H9 (cell line): ENCODE data around the gene FRY. TPM values are rescaled to one million over a fixed set of nuclear protein-coding genes. Genes with fewer than 3 reads are reported as not detected.

Source experiments
- DNase-seq: peaks from one replicate; pipeline ENCODE4 v3.0.0-alpha.2; 2017
- H2AFZ ChIP-seq: one replicate; pipeline ENCODE4 v1.6.1; 2013; ENCODE audit warnings: mild to moderate bottlenecking, low read length, control low read depth, moderate library complexity
- H2AK5ac ChIP-seq: 2 replicates; pipeline ENCODE4 v1.6.1; 2013; ENCODE audit warnings: low read length, control low read depth, mixed read lengths; ENCODE audit not compliant: insufficient read length
- H2BK120ac ChIP-seq: one replicate; pipeline ENCODE4 v1.6.1; 2013; ENCODE audit warnings: low read depth, mild to moderate bottlenecking, low read length, control low read depth, inconsistent platforms; ENCODE audit not compliant: poor library complexity, severe bottlenecking
- H2BK12ac ChIP-seq: 2 replicates; pipeline ENCODE4 v1.6.1; 2013; ENCODE audit warnings: low read length, control low read depth, mixed read lengths, low read depth; ENCODE audit not compliant: insufficient read length
- H2BK15ac ChIP-seq: 2 replicates; pipeline ENCODE4 v1.6.1; 2013; ENCODE audit warnings: low read depth, low read length, control low read depth
- H2BK20ac ChIP-seq: one replicate; pipeline ENCODE4 v1.6.1; 2013; ENCODE audit warnings: low read depth, mild to moderate bottlenecking, low read length, control low read depth, inconsistent platforms; ENCODE audit not compliant: poor library complexity, severe bottlenecking
- H2BK5ac ChIP-seq: 2 replicates; pipeline ENCODE4 v1.6.1; 2013; ENCODE audit warnings: low read length, control low read depth, mixed read lengths; ENCODE audit not compliant: insufficient read length
- H3K14ac ChIP-seq: 2 replicates; pipeline ENCODE4 v1.6.1; 2013; ENCODE audit warnings: low read length, control low read depth; ENCODE audit not compliant: insufficient read depth
- H3K18ac ChIP-seq: 2 replicates; pipeline ENCODE4 v1.6.1; 2013; ENCODE audit warnings: low read depth, mild to moderate bottlenecking, mixed read lengths, low read length, control low read depth; ENCODE audit not compliant: insufficient read length
- H3K23ac ChIP-seq: 2 replicates; pipeline ENCODE4 v1.6.1; 2013; ENCODE audit warnings: low read length, control low read depth, mixed read lengths, low read depth; ENCODE audit not compliant: insufficient read length
- H3K23me2 ChIP-seq: 2 replicates; pipeline ENCODE4 v1.6.1; 2013; ENCODE audit warnings: low read depth, mild to moderate bottlenecking, mixed read lengths, low read length, control low read depth; ENCODE audit not compliant: insufficient read length, poor library complexity, severe bottlenecking
- H3K27ac ChIP-seq: 2 replicates; pipeline ENCODE4 v1.5.1; 2013; ENCODE audit warnings: low read length, control low read depth, mixed read lengths, low read depth; ENCODE audit not compliant: insufficient read length
- H3K27me3 ChIP-seq: 2 replicates; pipeline ENCODE4 v1.6.1; 2013; ENCODE audit warnings: low read length, control low read depth, inconsistent platforms; ENCODE audit not compliant: insufficient read depth
- H3K4ac ChIP-seq: 2 replicates; pipeline ENCODE4 v1.6.1; 2013; ENCODE audit warnings: low read depth, mild to moderate bottlenecking, control low read depth, inconsistent platforms, low read length, moderate library complexity
- H3K4me1 ChIP-seq: 2 replicates; pipeline ENCODE4 v1.6.1; 2013; ENCODE audit warnings: low read length, control low read depth, inconsistent platforms; ENCODE audit not compliant: insufficient read depth
- H3K4me2 ChIP-seq: 2 replicates; pipeline ENCODE4 v1.6.1; 2013; ENCODE audit warnings: low read length, control low read depth, mixed read lengths; ENCODE audit not compliant: insufficient read length, insufficient read depth
- H3K56ac ChIP-seq: 2 replicates; pipeline ENCODE4 v1.6.1; 2013; ENCODE audit warnings: low read depth, mild to moderate bottlenecking, mixed read lengths, low read length, control low read depth; ENCODE audit not compliant: insufficient read length
- H3K79me1 ChIP-seq: 2 replicates; pipeline ENCODE4 v1.6.1; 2013; ENCODE audit warnings: low read depth, mild to moderate bottlenecking, moderate library complexity, low read length, control low read depth, inconsistent platforms; ENCODE audit not compliant: insufficient read depth, poor library complexity, severe bottlenecking
- H3K79me2 ChIP-seq: 2 replicates; pipeline ENCODE4 v1.6.1; 2013; ENCODE audit warnings: low read length, control low read depth, inconsistent platforms; ENCODE audit not compliant: insufficient read depth
- H3K9ac ChIP-seq: 2 replicates; pipeline ENCODE4 v1.6.1; 2013; ENCODE audit warnings: low read length, control low read depth, mixed read lengths; ENCODE audit not compliant: insufficient read length; ENCODE audit errors: extremely low read depth
- H3K9me3 ChIP-seq: one replicate; pipeline ENCODE4 v1.6.1; 2013; ENCODE audit warnings: low read depth, low read length, inconsistent platforms; ENCODE audit not compliant: control insufficient read depth
- H3T11ph ChIP-seq: one replicate; pipeline ENCODE4 v1.6.1; 2013; ENCODE audit warnings: mild to moderate bottlenecking, low read length, control low read depth, inconsistent platforms
- H4K20me1 ChIP-seq: one replicate; pipeline ENCODE4 v1.6.1; 2013; ENCODE audit not compliant: control insufficient read depth, insufficient read length, insufficient read depth
- H4K5ac ChIP-seq: 2 replicates; pipeline ENCODE4 v1.6.1; 2013; ENCODE audit warnings: low read depth, mild to moderate bottlenecking, mixed read lengths, low read length, control low read depth; ENCODE audit not compliant: insufficient read length
- H4K8ac ChIP-seq: replicated peaks from 2 replicates; pipeline ENCODE4 v1.6.1; 2013; ENCODE audit warnings: low read length, control low read depth, mixed read lengths, low read depth; ENCODE audit not compliant: insufficient read length
- H4K91ac ChIP-seq: 2 replicates; pipeline ENCODE4 v1.6.1; 2013; ENCODE audit warnings: low read depth, mild to moderate bottlenecking, moderate library complexity, mixed read lengths, low read length, control low read depth; ENCODE audit not compliant: insufficient read length
- H3K27ac Mint-ChIP-seq, 3 experiments: 2 replicates in 2 of 3; 3 replicates in 1 of 3; pipeline ENCODE4 v1.8.0; 2020 to 2021; ENCODE audit warnings: mixed read lengths in 3 of 3, mild to moderate bottlenecking in 1 of 3, moderate library complexity in 1 of 3
- H3K27me3 Mint-ChIP-seq: 2 replicates; pipeline ENCODE4 v1.8.0; 2021; ENCODE audit warnings: low read depth, mild to moderate bottlenecking, moderate library complexity, mixed read lengths
- H3K36me3 Mint-ChIP-seq, 3 experiments: 2 replicates in 2 of 3; 3 replicates in 1 of 3; pipeline ENCODE4 v1.8.0; 2020 to 2021; ENCODE audit warnings: low read depth in 3 of 3, mixed read lengths in 3 of 3; ENCODE audit not compliant: insufficient read depth in 1 of 3
- H3K4me1 Mint-ChIP-seq, 2 experiments: 2 replicates each; pipeline ENCODE4 v1.8.0; 2020; ENCODE audit warnings: mixed read lengths in 2 of 2
- H3K4me3 Mint-ChIP-seq, 2 experiments: 2 replicates in 1 of 2; 3 replicates in 1 of 2; pipeline ENCODE4 v1.8.0; 2020 to 2021; ENCODE audit warnings: mild to moderate bottlenecking in 2 of 2, mixed read lengths in 2 of 2, moderate library complexity in 1 of 2
- H3K9me3 Mint-ChIP-seq, 2 experiments: 2 replicates in 1 of 2; 3 replicates in 1 of 2; pipeline ENCODE4 v1.8.0; 2020; ENCODE audit warnings: mild to moderate bottlenecking in 2 of 2, mixed read lengths in 2 of 2, moderate library complexity in 1 of 2
- WGBS: extraction: QIAGEN DNeasy Blood & Tissue Kit; methylation state at CpG from one replicate; pipeline ENCODE4 v1.1.7; 2013; ENCODE audit warnings: missing lambda C conversion rate, low lambda C conversion rate, mixed read lengths; ENCODE audit not compliant: insufficient read length; ENCODE audit errors: extremely low coverage; 5-methylcytosine and 5-hydroxymethylcytosine counted together
- total RNA-seq: library from RNA; stranded (reverse); gene quantifications from 2 replicates; pipeline ENCODE4 v1.2.1, GENCODE V29; 2021
- TF ChIP-seq, protein P1 (sequence below): fragments of 200-600 bp; sonication (generic); conservative IDR thresholded peaks from 3 replicates; pipeline ENCODE4 v1.8.0; 2021; ENCODE audit warnings: antibody characterized with exemption, mild to moderate bottlenecking

The FRY gene
- total RNA-seq, 1 experiment from 2014 or later: 5.2 TPM

DNA sequence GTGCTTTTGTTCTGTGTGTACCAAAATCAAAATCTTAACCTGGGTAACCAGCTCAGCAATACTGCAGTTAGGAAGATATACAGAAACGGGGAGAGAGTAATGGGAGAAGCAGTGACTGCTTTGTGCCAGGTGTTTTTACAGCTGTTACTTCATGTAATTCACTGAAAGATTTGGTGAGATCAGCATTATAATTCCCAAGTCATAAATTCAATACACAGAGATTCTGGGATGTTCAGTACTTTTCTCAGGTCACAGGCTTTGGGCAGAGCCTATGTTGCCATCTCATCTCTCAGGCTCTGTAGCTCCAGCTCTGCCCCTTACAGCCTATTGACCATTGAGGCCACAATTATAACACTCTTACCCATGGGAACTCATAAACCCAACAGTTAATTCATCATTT is 145.1 kb downstream of the FRY start:
- no peaks in the 10 kb centered on the region for H3K9me3 Mint-ChIP-seq
- TF ChIP-seq, protein P1, sequence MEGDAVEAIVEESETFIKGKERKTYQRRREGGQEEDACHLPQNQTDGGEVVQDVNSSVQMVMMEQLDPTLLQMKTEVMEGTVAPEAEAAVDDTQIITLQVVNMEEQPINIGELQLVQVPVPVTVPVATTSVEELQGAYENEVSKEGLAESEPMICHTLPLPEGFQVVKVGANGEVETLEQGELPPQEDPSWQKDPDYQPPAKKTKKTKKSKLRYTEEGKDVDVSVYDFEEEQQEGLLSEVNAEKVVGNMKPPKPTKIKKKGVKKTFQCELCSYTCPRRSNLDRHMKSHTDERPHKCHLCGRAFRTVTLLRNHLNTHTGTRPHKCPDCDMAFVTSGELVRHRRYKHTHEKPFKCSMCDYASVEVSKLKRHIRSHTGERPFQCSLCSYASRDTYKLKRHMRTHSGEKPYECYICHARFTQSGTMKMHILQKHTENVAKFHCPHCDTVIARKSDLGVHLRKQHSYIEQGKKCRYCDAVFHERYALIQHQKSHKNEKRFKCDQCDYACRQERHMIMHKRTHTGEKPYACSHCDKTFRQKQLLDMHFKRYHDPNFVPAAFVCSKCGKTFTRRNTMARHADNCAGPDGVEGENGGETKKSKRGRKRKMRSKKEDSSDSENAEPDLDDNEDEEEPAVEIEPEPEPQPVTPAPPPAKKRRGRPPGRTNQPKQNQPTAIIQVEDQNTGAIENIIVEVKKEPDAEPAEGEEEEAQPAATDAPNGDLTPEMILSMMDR: no peak
- H3K4me3 Mint-ChIP-seq: no peak overlapping the region
- H3K27ac ChIP-seq: no peak overlapping the region
- no CpG with 5 or more reads among the region's 1 CpG for WGBS
- H3K4me1 ChIP-seq: no peaks in the 10 kb centered on the region
- H2AK5ac ChIP-seq: no peak overlapping the region
- H3K27me3 ChIP-seq: no peaks in the 10 kb centered on the region
- no peaks in the 10 kb centered on the region for H3K79me1 ChIP-seq
- H4K91ac ChIP-seq: no peak overlapping the region
- no peak overlapping the region for H2BK120ac ChIP-seq
- H3K56ac ChIP-seq: no peak overlapping the region
- H2BK12ac ChIP-seq: no peak overlapping the region
- no peaks in the 10 kb centered on the region for H3K9me3 ChIP-seq
- no peak overlapping the region for H3K27ac Mint-ChIP-seq
- no peaks in the 10 kb centered on the region for H3K4me1 Mint-ChIP-seq
- no peak overlapping the region for H4K5ac ChIP-seq
- DNase-seq: no peak
- H3K18ac ChIP-seq: no peak overlapping the region
- no peak overlapping the region for H2BK20ac ChIP-seq
- H2AFZ ChIP-seq: no peak overlapping the region
- no peaks in the 10 kb centered on the region for H3K27me3 Mint-ChIP-seq
- H4K8ac ChIP-seq: no peak overlapping the region
- H3K14ac ChIP-seq: no peak overlapping the region
- H3K23ac ChIP-seq: no peak overlapping the region
- no peak overlapping the region for H2BK5ac ChIP-seq
- no peaks in the 10 kb centered on the region for H3K79me2 ChIP-seq
- no peak overlapping the region for H3K9ac ChIP-seq
- no peaks in the 10 kb centered on the region for H3K36me3 Mint-ChIP-seq
- no peak overlapping the region for H3K4me2 ChIP-seq
- no peak overlapping the region for H2BK15ac ChIP-seq
- H3K23me2 ChIP-seq: no peaks in the 10 kb centered on the region
- no peaks in the 10 kb centered on the region for H4K20me1 ChIP-seq
- H3T11ph ChIP-seq: no peak overlapping the region
- H3K4ac ChIP-seq: no peak overlapping the region
